LNCAP (cell line): ENCODE results near the gene PAQR5.

Experiments used
- CTCF ChIP-seq: fragments of 450-650 bp; IDR thresholded peaks from 2 replicates; pipeline ENCODE4 v1.5.1; 2017; ENCODE audit warnings: mild to moderate bottlenecking

PAQR5 gene

DNA sequence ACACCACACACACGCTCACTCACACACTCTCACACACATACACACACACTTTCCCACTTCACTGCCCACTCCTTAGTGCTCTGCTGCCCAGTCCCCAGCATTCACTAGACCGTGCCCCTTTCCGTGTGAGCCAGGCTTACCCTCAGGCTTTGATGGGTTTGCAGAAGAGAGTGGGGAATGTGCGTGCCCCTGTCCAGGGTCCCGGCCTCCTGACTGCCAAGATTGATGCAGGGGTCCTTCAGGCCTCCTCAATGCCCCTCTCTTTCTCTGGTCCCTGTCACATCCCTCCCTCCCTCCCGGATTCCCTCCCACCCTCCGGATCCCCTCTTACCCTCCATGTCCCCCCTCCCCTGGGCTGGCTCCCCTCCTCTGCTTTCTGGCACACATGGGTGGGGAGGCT, 87.6 kb downstream of the PAQR5 start:
- TF ChIP-seq CTCF: no peak

DNA sequence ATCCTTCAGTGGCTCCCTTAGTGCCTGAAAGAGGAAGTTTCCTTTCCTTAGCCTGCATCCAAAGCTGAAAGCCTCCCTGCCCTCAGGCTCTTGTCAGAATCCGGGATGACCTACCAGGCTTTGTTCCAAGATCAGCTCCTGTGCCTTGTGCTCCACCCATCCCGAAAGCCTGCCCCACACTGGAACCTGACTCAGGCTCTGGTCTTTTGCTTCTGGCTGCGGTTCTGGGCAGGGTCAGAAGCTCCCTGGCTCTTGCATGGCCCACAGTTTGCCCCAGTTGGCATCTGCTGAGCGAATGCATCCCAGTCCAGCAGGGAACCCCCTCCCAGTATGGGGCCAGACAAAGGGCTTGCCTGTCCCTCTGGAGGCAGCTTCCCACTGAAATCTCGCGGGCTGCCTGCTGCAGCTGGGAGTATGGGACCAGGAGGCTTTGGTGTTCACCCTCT, 89.6 kb downstream of the PAQR5 start:
- TF ChIP-seq CTCF: no peak

DNA sequence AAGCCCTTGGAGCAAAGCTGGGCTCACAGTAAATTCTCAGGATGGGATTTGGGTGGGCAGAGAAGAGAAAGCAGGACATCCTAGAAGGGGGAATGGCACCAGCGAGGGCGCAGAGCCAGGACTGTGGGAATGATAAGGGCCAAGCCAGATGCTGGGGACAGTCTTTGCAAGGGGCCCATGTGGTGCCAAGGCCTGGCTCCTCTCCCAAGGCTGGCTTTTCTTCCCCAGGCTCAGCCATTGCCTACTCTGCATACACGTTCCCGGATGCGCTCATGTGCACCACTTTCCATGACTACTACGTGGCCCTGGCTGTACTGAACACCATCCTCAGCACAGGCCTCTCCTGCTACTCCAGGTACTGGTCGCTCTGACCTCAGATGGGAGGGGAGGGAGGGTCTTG, 90.7 kb downstream of the PAQR5 start:
- TF ChIP-seq CTCF: no peak

DNA sequence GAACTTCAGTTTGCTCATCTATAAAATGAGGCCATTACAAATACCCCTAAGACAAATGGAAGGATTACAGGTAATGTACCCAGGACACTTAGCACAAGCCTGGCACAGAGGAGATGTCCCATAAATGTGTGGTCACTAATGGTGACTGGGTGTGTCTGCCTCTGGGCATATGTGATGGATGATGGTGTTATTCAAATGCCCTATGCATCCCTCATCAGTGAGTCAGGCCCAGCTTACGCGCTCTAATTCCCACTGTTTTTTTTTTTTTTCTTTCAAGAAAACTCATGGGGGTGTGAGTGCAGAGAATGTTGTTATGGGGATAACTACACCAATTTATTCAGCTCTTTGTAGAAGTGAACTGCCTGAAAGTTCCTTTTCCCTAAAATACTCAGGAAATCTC, 91.9 kb downstream of the PAQR5 start:
- TF ChIP-seq CTCF: no peak

GRCh38 chr15:69391046-69391757, 92.5 kb downstream of the PAQR5 start:
- no peak for TF ChIP-seq CTCF

- no peak for TF ChIP-seq CTCF
Measured at GRCh38 chr15:69392352-69392751, 93.6 kb downstream of the PAQR5 start.

GRCh38 chr15:69393831-69394491, 95.2 kb downstream of the PAQR5 start:
- TF ChIP-seq CTCF: no peak
